Cardiac muscle cell (in vitro differentiated cells and primary cell): Measurements from ENCODE around the gene SYNPO2. TPM values are rescaled to one million over a fixed set of nuclear protein-coding genes. Genes with fewer than 3 reads are reported as not detected.

Experiments
- DNase-seq, 2 donors: peaks; one replicate each; pipeline versions ENCODE4 v3.0.0 to v3.0.0-alpha.2; 2010 to 2017; ENCODE audit warnings: low read depth in 1 of 2, low spot score in 1 of 2
- H3K27ac ChIP-seq: fragments of 200-600 bp; sonication (generic); 2 replicates; pipeline ENCODE4 v1.5.1; 2016
- H3K27me3 ChIP-seq: fragments of 200-600 bp; sonication (generic); 2 replicates; pipeline ENCODE4 v1.6.0; 2016; ENCODE audit warnings: control low read depth
- H3K36me3 ChIP-seq: fragments of 200-600 bp; sonication (generic); 2 replicates; pipeline ENCODE4 v1.5.1; 2016; ENCODE audit warnings: control low read depth
- H3K4me1 ChIP-seq: fragments of 200-600 bp; sonication (generic); 2 replicates; pipeline ENCODE4 v1.8.1; 2017; ENCODE audit warnings: low read depth, mild to moderate bottlenecking, mixed run types
- H3K4me3 ChIP-seq: fragments of 200-600 bp; sonication (generic); 2 replicates; pipeline ENCODE4 v1.5.1; 2016; ENCODE audit warnings: mild to moderate bottlenecking
- H3K9me3 ChIP-seq: fragments of 200-600 bp; sonication (generic); 2 replicates; pipeline ENCODE4 v1.5.1; 2017; ENCODE audit warnings: low read depth, mild to moderate bottlenecking, control low read depth
- polyA plus RNA-seq: library from polyadenylated mRNA; unstranded; fragments of >200 nt; fragmentation: Nextera tagmentation; extraction: Ambion mirVana; gene quantifications from 2 replicates; pipeline ENCODE4 v1.2.1, GENCODE V29; 2016
- total RNA-seq: library from RNA; depleted of rRNA; stranded (reverse); fragments of >200 nt; gene quantifications from 2 replicates; pipeline ENCODE4 v1.2.3, GENCODE V29; 2016
- TF ChIP-seq, protein P1 (sequence below): IDR thresholded peaks from 2 replicates; pipeline ENCODE4 v1.5.1; 2012; ENCODE audit warnings: low read depth, mild to moderate bottlenecking, low read length

Gene SYNPO2
- total and polyA plus RNA-seq, 2 experiments from 2014 or later, result 14.7 to 35.6 TPM

DNA sequence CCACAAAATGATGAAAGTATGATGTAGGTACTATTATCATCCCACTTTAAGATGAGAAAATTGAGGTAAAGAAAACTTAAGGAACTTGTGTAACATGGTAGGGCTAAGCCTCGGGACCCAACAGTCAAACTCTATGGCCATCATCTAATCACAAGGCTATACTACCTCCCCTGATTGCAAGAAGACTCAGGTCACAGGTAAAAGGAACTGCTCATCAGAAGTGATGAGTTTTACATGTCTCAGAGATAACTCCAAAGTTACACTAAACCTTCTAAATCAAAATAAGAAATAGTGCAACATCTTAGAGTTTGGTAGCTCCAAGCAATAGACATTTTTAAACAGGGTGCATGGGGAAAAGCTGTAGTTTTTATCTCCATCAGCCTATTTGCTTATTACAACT is 150.5 kb downstream of the SYNPO2 start:
- TF ChIP-seq, protein P1, sequence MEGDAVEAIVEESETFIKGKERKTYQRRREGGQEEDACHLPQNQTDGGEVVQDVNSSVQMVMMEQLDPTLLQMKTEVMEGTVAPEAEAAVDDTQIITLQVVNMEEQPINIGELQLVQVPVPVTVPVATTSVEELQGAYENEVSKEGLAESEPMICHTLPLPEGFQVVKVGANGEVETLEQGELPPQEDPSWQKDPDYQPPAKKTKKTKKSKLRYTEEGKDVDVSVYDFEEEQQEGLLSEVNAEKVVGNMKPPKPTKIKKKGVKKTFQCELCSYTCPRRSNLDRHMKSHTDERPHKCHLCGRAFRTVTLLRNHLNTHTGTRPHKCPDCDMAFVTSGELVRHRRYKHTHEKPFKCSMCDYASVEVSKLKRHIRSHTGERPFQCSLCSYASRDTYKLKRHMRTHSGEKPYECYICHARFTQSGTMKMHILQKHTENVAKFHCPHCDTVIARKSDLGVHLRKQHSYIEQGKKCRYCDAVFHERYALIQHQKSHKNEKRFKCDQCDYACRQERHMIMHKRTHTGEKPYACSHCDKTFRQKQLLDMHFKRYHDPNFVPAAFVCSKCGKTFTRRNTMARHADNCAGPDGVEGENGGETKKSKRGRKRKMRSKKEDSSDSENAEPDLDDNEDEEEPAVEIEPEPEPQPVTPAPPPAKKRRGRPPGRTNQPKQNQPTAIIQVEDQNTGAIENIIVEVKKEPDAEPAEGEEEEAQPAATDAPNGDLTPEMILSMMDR, result no peak
- no peak for DNase-seq
- no peak overlapping the region for H3K27ac ChIP-seq
- no peaks in the 10 kb centered on the region for H3K9me3 ChIP-seq
- H3K4me1 ChIP-seq, result peaks cover 21% of the 10 kb centered on the region
- H3K27me3 ChIP-seq, result no peaks in the 10 kb centered on the region
- no peak overlapping the region for H3K4me3 ChIP-seq
- no peaks in the 10 kb centered on the region for H3K36me3 ChIP-seq

DNA sequence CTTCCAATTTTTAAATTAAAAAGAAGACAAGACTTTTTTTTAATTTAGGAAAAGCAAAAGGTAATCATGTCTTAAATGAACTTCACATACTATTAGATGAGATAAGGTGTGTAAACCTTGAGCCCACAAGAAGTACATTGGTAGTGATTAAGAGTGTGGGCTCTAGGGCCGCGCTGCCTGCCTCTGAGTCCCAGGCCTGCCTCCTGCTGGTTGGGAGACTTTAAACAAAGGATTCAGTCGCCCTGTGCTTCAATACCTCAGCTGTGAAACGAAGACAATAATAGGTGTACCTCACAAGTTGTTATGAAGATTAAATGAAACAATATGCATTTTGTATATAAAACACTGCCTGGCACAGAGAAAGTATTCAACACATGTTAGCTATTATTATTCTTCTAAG is 151.1 kb downstream of the SYNPO2 start:
- DNase-seq, result no peak
- H3K27me3 ChIP-seq, result no peaks in the 10 kb centered on the region
- no peak overlapping the region for H3K4me3 ChIP-seq
- no peaks in the 10 kb centered on the region for H3K9me3 ChIP-seq
- no peaks in the 10 kb centered on the region for H3K36me3 ChIP-seq
- H3K4me1 ChIP-seq, result peaks cover 21% of the 10 kb centered on the region
- TF ChIP-seq, protein P1, result no peak
- no peak overlapping the region for H3K27ac ChIP-seq

DNA sequence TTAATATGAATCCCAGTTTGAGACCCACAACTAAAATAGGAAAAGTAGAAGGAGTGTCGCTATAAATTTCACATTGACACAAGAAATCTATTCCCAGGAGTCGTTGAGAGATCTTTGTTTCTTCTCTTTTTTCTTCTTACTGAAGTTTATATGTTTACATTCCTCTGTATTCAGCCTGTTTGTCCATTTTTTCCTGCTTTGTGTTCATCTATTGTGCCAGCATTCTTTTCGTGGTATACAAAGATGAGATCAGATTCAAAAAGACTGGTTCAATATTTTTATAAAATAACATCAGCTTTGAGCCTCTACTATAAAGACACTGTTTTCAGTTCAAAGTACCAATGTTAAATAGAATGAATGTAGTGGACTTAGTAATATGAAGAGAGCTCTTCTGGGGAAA is 151.6 kb downstream of the SYNPO2 start:
- Histone ChIP-seq H3K9me3 (no peaks in the 10 kb centered on the region), H3K36me3 (no peaks in the 10 kb centered on the region), H3K27ac (peak overlapping the region; percentile 17), H3K4me3 (no peak overlapping the region), H3K4me1 (peaks cover 21% of the 10 kb centered on the region), H3K27me3 (no peaks in the 10 kb centered on the region)
- DNase-seq, result no peak
- TF ChIP-seq, protein P1, result no peak

DNA sequence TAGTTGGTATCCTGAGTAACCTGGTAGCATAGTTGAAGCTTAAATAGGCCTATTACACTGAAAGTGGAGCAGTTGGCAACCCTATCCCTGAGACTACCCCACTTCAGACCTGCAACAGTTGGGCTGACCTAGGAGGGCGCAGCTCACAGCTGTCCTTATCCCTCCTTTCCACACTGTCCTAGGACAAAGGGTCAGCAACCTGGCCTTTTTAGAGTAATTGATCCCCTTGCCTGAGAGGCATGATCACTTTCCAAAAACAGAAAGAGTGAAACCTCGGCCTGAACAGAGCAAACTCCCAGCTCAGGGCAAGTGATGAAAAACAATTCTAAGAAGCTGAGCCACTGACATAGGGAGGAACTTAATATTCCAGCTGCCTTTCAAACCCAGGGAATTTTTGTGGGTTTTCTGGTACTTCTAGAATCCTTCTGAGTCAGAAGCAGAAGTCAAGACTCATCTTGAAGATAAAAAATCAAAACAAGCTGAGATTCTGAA is 152.1 kb downstream of the SYNPO2 start:
- H3K4me3 ChIP-seq, result no peak overlapping the region
- peak overlapping the region; percentile 17 for H3K27ac ChIP-seq
- DNase-seq, result peak in 1 of 2 donors; percentile 82
- peaks cover 17% of the 10 kb centered on the region for H3K4me1 ChIP-seq
- TF ChIP-seq, protein P1, result no peak
- H3K9me3 ChIP-seq, result no peaks in the 10 kb centered on the region
- no peaks in the 10 kb centered on the region for H3K36me3 ChIP-seq
- H3K27me3 ChIP-seq, result no peaks in the 10 kb centered on the region

DNA sequence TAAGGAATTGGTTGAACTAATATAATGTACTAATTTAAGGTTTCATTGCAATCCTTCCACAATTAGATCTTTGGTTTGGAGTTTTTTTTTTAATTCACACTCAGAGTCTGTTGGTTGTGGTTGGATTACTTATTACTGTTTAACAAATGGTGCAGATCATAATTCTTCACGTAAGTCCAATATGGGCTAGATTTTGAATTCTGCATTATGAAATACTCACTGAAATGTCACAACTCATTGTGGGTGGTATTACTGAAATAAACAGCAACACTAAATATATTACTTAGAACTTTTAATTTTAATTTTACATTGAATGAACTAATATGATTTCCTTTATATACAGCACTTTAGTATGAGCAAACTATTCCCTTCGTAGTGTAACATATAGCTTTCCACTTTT is 152.7 kb downstream of the SYNPO2 start:
- no peak overlapping the region for H3K4me3 ChIP-seq
- H3K27ac ChIP-seq, result no peak overlapping the region
- no peaks in the 10 kb centered on the region for H3K36me3 ChIP-seq
- no peak for DNase-seq
- TF ChIP-seq, protein P1, result no peak
- peaks cover 15% of the 10 kb centered on the region for H3K4me1 ChIP-seq
- no peaks in the 10 kb centered on the region for H3K27me3 ChIP-seq
- H3K9me3 ChIP-seq, result no peaks in the 10 kb centered on the region
